Activated T-cell treated with anti-CD3 and anti-CD28 coated beads, Interleukin-2, amount 50 U/mL, for 48 hours (primary cell): ENCODE results near the gene MZT2B.
"Not testable (repeated sequence)": the region's sequence is repeated elsewhere in the genome, so short reads cannot be mapped to it uniquely, and the experiment has no call there.

ENCODE experiments used
- DNase-seq, 2 experiments: peaks; one replicate each; pipeline ENCODE4 v3.0.0-alpha.2; 2020

MZT2B gene

GRCh38 chr2:130220505-130220904 is 38.4 kb downstream of the MZT2B start:
- not testable (repeated sequence) for DNase-seq

- DNase-seq: not testable (repeated sequence)
Observed at GRCh38 chr2:130222523-130222922, 40.5 kb downstream of the MZT2B start.

GRCh38 chr2:130228005-130228404 is 45.9 kb downstream of the MZT2B start:
- DNase-seq: not testable (repeated sequence)

GRCh38 chr2:130228467-130229160 is 46.6 kb downstream of the MZT2B start:
- not testable (repeated sequence) for DNase-seq

GRCh38 chr2:130229161-130229510 is 47.1 kb downstream of the MZT2B start:
- DNase-seq: peak; percentile 38 to 50

- not testable (repeated sequence) for DNase-seq
Observed at GRCh38 chr2:130230376-130230775, 48.3 kb downstream of the MZT2B start.

- not testable (repeated sequence) for DNase-seq
Observed at GRCh38 chr2:130230907-130231306, 48.8 kb downstream of the MZT2B start.

GRCh38 chr2:130231656-130232055 is 49.6 kb downstream of the MZT2B start:
- no peak for DNase-seq

GRCh38 chr2:130233066-130233465 is 51.0 kb downstream of the MZT2B start:
- not testable (repeated sequence) for DNase-seq

- not testable (repeated sequence) for DNase-seq
Observed at GRCh38 chr2:130239581-130239980, 57.5 kb downstream of the MZT2B start.
